DMS53 (cell line): ENCODE results near the gene MED13L.

Experiments
- DNase-seq: peaks from one replicate; lab custom pipeline; 2025; lab: John Stamatoyannopoulos, UW

The MED13L gene

GRCh38 chr12:115973066-115973465, 304.4 kb downstream of the MED13L start:
- DNase-seq: no peak

GRCh38 chr12:115972241-115972640, 305.3 kb downstream of the MED13L start:
- DNase-seq: no peak

- no peak for DNase-seq
Measured at GRCh38 chr12:115968211-115968610, 309.3 kb downstream of the MED13L start.

- DNase-seq: no peak
Measured at GRCh38 chr12:115966376-115966775, 311.1 kb downstream of the MED13L start.

GRCh38 chr12:115964626-115965025, 312.9 kb downstream of the MED13L start:
- DNase-seq: no peak

GRCh38 chr12:115964214-115964613, 313.3 kb downstream of the MED13L start:
- no peak for DNase-seq

- no peak for DNase-seq
Measured at GRCh38 chr12:115962216-115962615, 315.3 kb downstream of the MED13L start.

GRCh38 chr12:115960868-115961802, 316.4 kb downstream of the MED13L start:
- DNase-seq: no peak

GRCh38 chr12:115957686-115958290, 319.7 kb downstream of the MED13L start:
- DNase-seq: no peak

GRCh38 chr12:115956659-115957058, 320.8 kb downstream of the MED13L start:
- no peak for DNase-seq

GRCh38 chr12:115956236-115956635, 321.3 kb downstream of the MED13L start:
- no peak for DNase-seq

GRCh38 chr12:115953450-115953849, 324.0 kb downstream of the MED13L start:
- no peak for DNase-seq

- DNase-seq: no peak
Measured at GRCh38 chr12:115953031-115953430, 324.5 kb downstream of the MED13L start.

GRCh38 chr12:115950959-115951358, 326.5 kb downstream of the MED13L start:
- DNase-seq: no peak

- DNase-seq: peak; percentile 26
Measured at GRCh38 chr12:115949675-115950074, 327.8 kb downstream of the MED13L start.

GRCh38 chr12:115947696-115948062, 329.8 kb downstream of the MED13L start:
- DNase-seq: no peak

GRCh38 chr12:115946867-115947695, 330.4 kb downstream of the MED13L start:
- DNase-seq: peak; percentile 39

GRCh38 chr12:115946092-115946491, 331.4 kb downstream of the MED13L start:
- DNase-seq: no peak

- DNase-seq: no peak
Measured at GRCh38 chr12:115945491-115945885, 332.0 kb downstream of the MED13L start.

GRCh38 chr12:115944837-115945490, 332.5 kb downstream of the MED13L start:
- DNase-seq: no peak

- no peak for DNase-seq
Measured at GRCh38 chr12:115944392-115944742, 333.1 kb downstream of the MED13L start.
